NCI-H2081 treated with DMSO at 0.1 percent for 48 hours (cell line): ENCODE measurements around the gene MUC5AC.
"Not testable (repeated sequence)": the region's sequence is repeated elsewhere in the genome, so short reads cannot be mapped to it uniquely, and the experiment has no call there.

Experiments used
- DNase-seq: peaks from one replicate; lab custom pipeline; 2025; lab: John Stamatoyannopoulos, UW

Gene MUC5AC

GRCh38 chr11:1236316-1237127, 78.8 kb downstream of the MUC5AC start:
- no peak for DNase-seq

GRCh38 chr11:1237128-1237580, 79.4 kb downstream of the MUC5AC start:
- no peak for DNase-seq

- no peak for DNase-seq
Observed at GRCh38 chr11:1237851-1238250, 80.1 kb downstream of the MUC5AC start.

- no peak for DNase-seq
Observed at GRCh38 chr11:1238767-1239595, 81.2 kb downstream of the MUC5AC start.

- no peak for DNase-seq
Observed at GRCh38 chr11:1239596-1240205, 81.9 kb downstream of the MUC5AC start.

- DNase-seq = no peak
Observed at GRCh38 chr11:1240771-1241170, 83.0 kb downstream of the MUC5AC start.

- DNase-seq = no peak
Observed at GRCh38 chr11:1241706-1242105, 84.0 kb downstream of the MUC5AC start.

GRCh38 chr11:1242289-1242688, 84.5 kb downstream of the MUC5AC start:
- DNase-seq = no peak

- not testable (repeated sequence) for DNase-seq
Observed at GRCh38 chr11:1242751-1243150, 85.0 kb downstream of the MUC5AC start.

GRCh38 chr11:1243521-1243920, 85.8 kb downstream of the MUC5AC start:
- not testable (repeated sequence) for DNase-seq

GRCh38 chr11:1244557-1244956, 86.8 kb downstream of the MUC5AC start:
- not testable (repeated sequence) for DNase-seq

GRCh38 chr11:1245717-1246116, 88.0 kb downstream of the MUC5AC start:
- not testable (repeated sequence) for DNase-seq

- DNase-seq = not testable (repeated sequence)
Observed at GRCh38 chr11:1246301-1246700, 88.5 kb downstream of the MUC5AC start.

GRCh38 chr11:1247026-1247425, 89.3 kb downstream of the MUC5AC start:
- not testable (repeated sequence) for DNase-seq

GRCh38 chr11:1248951-1249350, 91.2 kb downstream of the MUC5AC start:
- not testable (repeated sequence) for DNase-seq

GRCh38 chr11:1250411-1250810, 92.7 kb downstream of the MUC5AC start:
- DNase-seq = not testable (repeated sequence)
